ENCODE results near the gene CHST6. TPM values are rescaled to one million over a fixed set of nuclear protein-coding genes. Genes with fewer than 3 reads are reported as not detected.
"Not testable (repeated sequence)": the region's sequence is repeated elsewhere in the genome, so short reads cannot be mapped to it uniquely, and the experiment has no call there.

Gene CHST6
- 1.5 and 2.1 TPM in 2 replicates for total RNA-seq

DNA sequence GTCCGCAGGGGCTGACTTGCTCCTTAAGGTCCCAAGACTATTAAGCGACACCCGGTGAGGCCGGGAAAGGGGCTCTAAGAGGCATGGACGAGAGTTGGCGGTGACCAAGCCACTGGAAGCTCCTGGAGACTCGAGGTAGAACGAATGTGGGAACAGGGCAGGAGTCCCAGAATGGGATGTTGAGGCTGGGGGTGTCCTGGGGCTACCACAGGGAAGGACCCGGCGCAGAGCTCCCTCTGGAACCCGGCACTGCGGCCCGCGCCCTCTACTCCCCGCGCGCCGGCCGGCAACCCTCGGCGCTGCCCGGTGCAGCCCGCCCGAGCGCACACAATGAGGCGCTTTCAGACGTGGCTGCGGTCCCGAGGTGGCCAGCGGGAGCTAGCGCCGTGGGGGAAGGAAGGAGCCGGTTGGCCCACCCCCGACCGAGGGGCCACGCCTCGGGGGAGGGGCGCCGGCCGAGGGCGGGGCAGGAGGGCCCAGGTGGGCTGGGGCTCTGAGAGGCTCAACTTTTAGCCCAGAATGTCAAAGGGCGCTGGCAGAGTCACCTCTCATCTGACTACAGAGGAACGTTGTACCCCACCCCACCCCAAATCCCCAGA is at the start of gene CHST6:
TSS of gene CHST6 (minus strand) at position 366 of the 599 bp plus-strand sequence. CDS start 15,613 bp downstream, outside the sequence.
- no peak for DNase-seq (ENCODE audit: low read depth, low spot score)

DNA sequence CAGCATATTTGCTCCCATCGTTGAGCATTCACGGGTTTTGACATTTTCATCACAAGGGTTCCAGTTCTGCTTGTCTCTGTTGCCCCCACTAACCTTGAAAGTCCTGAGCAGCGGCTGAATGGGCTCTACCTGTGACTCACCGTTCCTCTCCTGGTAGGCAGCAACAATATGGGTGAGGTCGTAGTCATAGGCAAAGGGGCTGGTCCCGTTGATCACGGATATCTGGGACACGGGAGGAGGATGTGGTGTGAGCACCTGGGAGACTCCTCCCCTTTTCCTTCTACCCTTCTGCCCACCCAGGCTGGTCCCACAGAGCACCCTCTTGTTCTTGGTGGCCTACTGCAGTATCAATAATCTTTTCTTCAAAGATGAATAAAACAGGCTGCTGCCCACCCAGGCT is 47.2 kb upstream of the CHST6 start:
- DNase-seq (ENCODE audit: low read depth, low spot score): not testable (repeated sequence)

DNA sequence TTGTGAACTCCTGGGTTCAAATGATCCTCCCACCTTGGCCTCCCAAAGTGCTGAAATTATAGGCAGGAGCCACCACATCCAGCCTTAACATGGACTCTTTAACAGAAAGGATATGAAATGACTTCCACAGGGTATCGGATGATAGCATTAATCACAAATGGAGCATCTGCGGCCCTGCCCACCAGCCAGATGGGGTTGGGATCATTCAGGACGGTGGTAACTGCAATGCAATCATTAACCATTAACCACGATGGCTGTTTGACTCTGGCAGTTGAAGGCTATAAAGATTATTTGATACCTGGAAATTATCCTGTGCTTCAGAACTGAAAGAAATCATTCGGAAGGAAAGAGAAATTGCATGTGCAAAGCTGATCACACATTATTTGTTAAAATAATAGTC is 46.0 kb upstream of the CHST6 start:
- DNase-seq (ENCODE audit: low read depth, low spot score): no peak

DNA sequence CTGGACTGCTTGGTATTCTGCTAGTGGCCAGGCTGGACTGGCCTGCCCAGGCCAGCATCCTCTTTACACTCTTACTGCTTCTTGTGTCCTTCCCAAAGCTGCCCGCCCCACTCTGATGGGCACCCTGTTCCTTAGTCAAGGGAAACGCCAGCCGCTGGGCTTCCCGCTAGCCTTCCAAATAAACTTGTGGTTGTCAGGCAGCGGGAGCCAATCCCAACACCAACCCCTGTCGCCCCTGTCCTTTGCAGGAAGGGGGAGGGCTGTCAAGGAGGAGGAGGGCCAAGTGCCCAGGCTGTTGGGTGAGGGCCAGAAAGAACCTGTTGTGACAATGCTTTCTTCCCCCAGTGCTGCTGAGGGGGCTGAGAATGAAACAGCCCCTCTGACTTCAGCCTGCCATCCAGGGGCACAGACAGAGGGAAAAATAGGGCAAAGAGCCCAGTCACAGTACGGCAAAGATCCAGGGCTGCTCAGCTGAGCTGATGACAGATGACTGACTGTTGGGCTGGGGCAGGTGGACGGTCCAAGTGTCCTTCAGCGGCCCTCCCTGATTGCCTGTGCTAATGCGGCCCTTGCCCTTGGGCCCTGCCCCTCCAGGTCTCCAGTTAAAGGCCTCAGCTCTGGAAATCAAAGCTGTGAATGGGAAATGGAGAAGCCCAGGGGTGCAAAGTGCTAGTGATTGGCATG is 43.8 kb upstream of the CHST6 start:
- not testable (repeated sequence) for DNase-seq (ENCODE audit: low read depth, low spot score)

DNA sequence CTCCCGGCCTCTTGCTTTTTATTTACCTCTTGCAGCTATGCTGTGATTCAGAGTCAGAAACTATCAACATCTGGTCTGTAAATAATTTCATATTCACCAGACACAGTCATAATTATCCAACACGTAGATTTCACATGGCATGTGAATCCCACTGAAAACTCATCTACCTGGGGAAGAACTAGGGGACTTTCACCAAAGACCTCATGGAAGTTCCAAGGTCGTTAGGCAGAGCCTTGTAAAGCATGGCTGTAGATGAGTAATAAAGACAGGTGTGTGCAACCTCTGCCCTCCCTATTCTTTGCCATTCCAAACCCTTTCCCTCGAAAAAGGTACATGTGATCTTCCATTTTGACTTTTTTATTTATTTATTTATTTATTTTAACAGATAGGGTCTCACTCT is 42.5 kb upstream of the CHST6 start:
- DNase-seq (ENCODE audit: low read depth, low spot score): no peak

DNA sequence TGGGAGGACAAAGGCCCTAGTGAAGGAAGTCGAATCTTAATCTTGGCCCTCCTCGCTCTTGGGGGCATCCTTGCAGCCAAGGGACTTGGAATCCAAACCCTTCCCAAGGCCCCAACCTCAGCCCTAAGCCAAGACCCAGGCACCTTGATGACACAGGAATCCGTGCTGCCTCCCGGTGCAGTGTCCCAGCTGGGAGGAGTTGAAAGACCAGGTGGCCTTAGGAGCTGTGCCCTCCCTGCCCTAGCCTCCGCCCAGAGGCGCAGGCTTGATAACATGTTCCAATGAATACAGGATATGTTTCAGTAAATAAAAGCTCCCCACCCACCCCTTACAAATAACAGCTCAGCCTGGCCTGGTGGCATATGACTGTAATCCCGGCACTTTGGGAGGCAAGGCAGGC is 40.7 kb upstream of the CHST6 start, which contains the start of gene CHST5:
TSS of gene CHST5 (minus strand) at position 208 of the 400 bp plus-strand sequence. CDS start 5,724 bp downstream, outside the sequence.
- no peak for DNase-seq (ENCODE audit: low read depth, low spot score)

DNA sequence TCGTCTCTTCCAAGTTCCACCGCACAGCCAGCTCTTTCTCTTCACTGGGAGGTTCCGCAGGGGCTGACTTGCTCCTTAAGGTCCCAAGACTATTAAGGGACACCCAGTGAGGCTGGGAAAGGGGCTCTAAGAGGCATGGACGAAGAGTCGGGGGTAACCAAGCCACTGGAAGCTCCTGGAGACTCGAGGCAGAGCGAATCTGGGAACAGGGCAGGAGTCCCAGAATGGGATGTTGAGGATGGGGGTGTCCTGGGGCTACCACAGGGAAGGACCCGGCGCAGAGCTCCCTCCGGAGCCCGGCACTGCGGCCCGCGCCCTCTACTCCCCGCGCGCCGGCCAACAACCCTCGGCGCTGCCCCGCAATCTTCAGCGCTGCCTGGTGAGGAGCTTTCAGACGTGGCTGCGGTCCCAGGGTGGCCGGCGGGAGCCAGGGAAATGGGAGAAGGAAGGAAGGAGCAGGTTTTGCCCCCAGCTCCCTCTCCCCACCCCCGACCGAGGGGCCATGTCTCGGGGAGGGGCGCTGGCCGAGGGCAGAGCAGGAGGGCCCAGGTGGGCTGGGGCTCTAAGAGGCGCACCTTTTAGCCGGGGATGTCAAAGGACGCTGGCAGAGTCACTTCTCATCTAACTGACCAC is 40.1 kb upstream of the CHST6 start:
- DNase-seq (ENCODE audit: low read depth, low spot score): no peak

DNA sequence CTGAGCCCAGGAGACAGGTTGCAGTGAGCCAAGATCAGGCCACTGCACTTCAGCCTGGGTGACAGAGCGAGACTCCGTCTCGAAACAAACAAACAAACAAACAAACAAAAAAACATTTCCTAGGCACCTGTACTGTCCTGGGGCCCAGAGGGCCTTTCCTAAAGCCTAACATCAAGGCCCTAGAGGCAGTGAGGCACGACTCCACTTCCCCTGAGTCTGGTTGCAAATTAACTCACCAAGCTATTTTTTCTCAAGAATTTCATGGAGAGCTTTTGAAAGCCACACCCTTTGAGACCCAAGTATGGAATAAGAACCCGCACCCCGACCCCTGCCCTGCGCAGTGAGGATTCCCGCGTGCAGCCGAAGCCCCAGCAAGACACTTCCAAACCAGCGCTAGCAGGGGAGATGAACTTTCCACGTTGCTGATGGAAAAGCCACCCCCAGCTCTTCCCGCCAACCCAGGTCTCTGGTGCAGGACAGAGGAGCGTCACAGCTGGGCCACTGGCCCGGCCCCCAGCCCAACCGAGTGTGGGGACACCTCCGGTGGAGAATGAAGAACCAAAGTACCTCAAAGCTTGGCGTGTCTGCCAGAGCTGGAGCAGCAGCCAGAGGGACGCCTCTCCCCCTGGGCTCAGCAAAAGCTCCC is 39.4 kb upstream of the CHST6 start:
- DNase-seq (ENCODE audit: low read depth, low spot score): no peak

DNA sequence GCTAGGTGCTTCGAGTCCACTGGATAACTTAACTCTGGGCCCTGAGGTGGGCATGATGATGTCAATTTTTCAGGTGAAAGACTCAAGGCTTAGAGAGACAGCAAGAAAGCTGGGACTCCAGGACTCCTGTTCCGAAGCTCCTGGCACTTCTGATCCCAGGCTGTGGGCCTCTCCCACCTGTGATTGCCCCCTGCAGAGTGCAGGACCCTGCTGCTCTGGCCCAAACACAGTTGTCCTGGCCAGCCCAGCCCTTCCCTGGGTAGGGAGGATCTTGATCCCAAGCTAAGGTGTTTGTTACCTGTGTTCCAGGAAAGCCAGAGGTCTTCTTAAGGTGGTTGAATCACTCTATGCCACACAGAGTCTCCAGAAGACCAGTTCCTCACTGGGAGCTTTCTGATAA is 37.5 kb upstream of the CHST6 start:
- DNase-seq (ENCODE audit: low read depth, low spot score): no peak

DNA sequence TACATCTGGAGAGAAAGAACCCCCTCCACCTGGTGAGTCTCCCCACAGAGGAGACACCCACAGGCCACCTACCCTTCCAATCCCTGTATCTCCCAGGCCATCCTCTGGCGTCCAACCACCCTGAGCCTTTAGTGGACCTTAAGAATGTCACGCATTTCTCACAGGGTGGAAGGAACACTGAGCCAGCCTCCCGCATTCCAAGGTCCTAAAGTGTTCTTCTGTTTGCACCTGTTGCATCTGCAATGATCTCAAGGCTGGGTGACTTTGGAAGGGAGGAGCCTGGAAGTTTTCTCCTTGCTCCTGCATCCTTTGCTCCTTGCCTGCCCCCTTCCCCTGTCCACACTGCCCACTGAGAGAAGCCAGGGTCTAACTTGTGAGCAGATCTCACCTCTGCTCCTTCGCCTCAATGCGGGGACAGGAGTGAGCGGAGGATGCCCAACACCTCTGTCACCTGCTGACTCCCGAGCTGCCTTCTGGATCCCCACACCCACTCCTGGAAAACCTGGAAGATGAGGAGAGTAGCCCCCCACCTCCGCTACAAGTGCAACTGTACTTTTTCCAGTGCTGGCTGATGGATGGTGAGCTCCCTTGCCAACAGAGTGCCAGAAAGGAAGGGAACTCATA is 37.0 kb upstream of the CHST6 start:
- DNase-seq (ENCODE audit: low read depth, low spot score): no peak

DNA sequence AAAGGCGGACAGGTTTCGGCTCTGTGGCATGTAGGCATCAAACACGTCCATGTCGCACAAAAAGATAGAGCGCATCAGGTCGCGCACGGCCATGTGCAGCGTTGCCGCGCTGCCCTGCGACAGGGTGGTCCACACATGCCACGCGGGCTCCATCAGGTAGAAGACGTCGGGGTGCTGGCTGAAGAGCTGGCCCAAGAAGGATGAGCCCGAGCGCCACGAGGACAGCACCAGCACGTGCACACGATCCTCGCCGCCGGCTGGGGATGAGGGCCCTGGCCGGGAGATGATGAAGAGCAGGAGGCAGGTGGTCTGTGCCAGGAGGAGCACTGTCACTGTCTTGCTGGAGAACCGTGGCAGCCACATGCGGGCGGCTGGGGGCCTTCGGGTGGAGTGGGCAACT is 34.7 kb upstream of the CHST6 start:
- DNase-seq (ENCODE audit: low read depth, low spot score): no peak

DNA sequence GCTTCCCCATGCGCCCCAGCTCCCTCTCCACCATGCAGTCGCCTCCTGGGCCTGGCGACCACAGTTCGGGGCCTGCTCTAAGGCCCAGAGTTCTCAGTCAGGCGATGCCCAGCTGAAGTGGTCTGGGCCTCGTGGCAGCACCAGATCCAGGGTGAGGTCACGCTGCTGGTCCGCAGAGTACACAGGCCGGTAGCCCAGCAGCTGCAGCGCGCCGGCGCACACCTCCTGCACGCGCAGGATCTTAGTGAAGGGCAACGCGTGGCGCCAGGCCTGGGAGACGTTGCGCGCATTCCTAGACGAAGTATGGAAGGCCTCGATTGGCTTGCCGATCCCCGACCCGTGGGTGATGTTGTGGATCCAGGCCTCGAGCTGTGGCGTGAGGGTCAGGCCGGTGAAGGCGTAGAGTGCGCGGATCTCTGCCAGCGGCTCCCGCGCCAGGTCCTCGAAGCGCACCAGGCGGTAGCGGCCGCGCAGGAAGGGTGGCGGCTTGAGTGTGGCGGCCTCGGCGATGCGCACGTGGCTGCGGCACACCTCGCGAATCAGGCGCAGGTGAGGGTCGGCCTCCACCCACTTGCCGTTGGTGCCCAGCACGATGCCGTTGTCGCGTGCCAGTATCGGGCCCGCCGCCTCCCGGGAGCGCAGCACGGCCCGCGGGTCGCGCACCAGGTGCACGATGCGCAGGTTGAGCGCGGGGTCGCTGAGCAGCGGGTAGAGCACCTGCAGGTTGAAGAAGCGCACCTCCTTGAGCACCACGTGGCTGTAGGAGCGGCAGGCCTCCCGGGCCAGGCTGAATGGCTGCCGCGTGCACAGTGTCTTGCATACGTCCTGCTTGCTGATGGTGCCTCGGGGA is 34.0 kb upstream of the CHST6 start:
- DNase-seq (ENCODE audit: low read depth, low spot score): no peak

DNA sequence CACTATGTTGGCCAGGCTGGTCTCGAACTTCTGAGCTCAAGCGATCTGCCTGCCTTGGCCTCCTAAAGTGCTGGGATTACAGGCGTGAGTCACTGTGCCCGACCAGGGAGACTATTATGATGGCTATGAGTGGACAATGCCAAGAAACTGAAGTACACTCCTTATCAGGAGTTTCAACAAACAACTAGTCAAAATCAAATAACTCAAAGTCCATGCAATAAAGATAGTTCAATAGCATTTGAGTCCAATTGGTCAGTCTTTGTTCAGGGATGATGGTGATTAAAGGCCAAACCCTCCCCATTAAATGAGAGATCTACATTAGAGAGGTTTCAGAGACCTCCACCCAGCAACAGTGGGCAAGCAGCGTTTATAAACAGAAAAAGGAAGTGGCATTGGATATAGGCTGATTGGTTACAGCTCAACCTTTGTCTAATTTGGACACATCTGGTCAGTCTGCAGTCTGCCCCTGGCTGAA is 32.6 kb upstream of the CHST6 start:
- no peak for DNase-seq (ENCODE audit: low read depth, low spot score)

DNA sequence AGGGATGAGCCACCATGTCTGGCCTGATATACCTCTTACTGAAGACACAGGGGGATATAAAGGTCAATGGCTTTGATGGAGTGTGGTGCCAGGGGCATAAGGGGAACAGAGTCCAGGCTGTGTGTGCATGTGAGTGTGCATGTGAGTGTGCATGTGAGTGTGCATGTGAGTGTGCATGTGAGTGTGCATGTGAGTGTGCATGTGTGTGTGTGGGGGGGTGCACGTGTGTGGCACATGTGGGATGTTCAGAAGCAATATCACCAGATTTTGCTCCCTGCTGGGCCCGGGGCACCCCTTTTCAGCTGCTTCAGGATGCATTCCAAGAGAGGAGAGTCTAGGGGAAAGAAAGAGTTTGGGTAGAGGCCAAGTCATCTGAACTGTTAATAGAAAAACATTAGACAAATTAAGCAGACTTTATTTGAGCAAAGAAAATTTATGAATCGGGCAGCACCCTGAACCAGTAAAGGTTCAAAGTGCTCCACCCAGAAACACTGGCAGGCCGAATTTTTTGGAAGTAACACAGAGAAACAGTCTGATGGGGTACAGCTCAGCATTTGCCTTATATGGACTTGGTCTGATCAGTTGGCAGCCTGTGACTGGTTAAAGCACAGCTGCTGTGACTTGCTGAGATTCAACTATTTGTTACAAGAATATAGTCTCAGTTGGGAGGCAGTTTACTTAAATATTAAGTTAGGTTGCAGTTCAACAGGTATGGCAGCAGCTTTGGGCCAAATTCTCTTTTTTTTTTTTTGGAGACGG is 31.0 kb upstream of the CHST6 start:
- DNase-seq (ENCODE audit: low read depth, low spot score): no peak

DNA sequence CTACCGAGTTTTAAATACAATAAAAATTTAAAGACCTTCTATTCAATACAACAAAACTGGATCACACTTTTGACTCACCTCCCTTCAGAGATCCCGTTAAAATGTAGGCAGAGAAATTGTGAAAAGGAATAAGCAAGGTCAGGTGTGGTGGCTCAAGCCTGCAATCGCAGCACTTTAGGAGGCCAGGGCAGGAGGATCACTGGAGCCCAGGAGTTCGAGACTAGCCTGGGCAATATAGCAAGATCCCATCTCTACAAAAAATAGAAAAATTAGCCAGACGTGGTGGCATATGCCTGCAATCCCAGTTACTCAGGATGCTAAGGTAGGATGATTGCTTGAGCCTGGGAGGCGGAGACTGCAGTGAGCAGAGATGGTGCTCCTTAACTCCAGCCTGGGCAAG is 23.9 kb upstream of the CHST6 start:
- no peak for DNase-seq (ENCODE audit: low read depth, low spot score)

DNA sequence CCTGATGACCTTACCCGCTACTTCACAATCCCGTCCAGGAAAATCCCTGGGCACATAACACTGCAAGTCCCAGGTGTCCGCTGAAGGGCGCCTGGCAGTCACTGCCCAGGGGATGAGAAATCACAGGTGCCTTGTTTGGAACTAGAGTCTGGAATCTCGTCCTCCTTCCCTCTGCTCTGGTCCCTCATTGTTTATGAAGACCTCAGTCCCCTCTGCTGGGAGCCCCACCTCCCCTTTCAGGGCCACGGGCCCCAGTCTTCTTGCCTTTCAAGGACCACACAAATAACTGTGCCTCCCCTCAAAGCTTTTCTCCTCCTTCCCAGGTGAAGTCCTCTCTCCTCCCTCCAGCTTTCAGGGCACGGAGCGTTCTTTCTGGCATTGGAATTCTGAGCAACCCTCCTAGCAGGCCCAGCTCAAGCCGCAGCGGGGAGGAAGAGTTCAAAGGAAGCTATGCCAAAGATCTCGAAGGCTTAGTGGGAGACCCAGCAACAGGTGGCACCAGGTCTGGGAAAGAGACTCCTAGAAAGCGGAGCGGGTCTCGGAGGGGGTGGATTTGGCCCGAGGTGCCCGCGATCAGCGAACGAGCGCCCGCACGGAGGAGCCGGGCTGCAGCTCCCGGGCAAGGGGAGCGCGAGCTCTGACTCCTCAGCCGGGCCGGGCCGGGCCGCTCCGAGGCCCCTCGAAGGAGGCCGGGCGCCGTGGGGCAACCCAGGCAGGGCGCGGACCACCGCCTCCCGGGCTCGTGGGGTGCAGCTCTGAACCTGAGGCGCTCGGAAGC is 21.1 kb upstream of the CHST6 start:
- DNase-seq (ENCODE audit: low read depth, low spot score): not testable (repeated sequence)

DNA sequence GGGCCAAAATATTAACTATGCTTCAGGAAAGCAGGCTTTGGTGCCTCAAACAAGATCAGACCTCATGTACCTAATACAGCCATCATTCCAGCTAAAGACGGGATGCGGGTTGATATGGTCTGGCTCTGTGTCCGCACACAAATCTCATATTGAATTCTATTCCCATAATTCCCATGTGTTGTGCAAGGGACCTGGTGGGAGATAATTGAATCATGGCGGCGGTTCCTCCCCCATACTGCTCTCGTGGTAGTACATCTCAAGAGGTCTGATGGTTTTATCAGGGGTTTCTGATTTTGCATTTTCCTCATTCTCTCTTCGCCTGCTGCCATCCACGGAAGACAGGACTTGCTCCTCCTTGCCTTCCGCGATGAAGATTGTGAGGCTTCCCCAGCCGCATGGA is 19.1 kb upstream of the CHST6 start:
- no peak for DNase-seq (ENCODE audit: low read depth, low spot score)

DNA sequence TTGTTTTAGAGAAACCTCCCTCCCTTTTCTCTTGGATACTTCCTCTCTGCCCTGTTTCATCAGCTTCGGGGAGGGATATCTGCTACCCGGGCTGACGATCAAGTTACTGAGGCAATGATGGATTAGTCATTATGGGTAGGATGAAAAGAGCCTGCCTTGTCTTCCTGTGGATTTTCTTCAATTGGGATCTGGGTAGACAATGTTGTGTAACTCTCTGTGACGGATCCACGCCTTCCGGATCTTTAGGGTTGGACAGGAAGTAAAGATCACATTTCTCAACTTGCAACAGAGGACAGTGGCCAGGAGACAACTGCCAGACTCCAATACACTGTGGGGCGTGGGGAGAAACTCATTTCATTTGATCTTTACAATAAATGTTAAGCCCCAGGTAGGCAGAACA is 11.3 kb upstream of the CHST6 start:
- no peak for DNase-seq (ENCODE audit: low read depth, low spot score)

DNA sequence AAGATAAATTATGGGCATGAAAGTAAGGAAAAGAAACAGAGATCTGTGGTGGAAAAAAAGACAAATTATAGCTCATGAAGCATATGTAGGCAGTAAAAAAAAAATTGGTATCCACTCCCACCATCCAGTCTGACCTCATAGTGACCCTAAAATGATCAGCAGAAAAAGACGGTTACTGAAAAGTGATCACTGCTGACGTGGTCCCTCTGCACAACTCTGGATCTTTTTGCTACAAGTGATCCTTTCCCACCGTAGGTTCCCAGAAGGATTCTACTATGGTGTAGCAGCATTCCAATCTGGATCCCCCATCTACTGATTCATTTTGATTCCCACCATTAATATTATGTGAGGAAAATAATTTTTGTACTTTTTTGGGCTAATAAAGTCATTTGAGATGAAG is 10.9 kb upstream of the CHST6 start:
- no peak for DNase-seq (ENCODE audit: low read depth, low spot score)
